Inferior parietal cortex (tissue), 1 donor: Measurements from ENCODE around the gene GAGE12D.
"Not testable (repeated sequence)": the region's sequence is repeated elsewhere in the genome, so short reads cannot be mapped to it uniquely, and the experiment has no call there.

ENCODE experiments used
- DNase-seq: peaks from one replicate; pipeline ENCODE4 v3.0.0-alpha.2; 2016; ENCODE audit errors: extremely low spot score

Gene GAGE12D, protein sequence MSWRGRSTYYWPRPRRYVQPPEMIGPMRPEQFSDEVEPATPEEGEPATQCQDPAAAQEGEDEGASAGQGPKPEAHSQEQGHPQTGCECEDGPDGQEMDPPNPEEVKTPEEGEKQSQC

DNA sequence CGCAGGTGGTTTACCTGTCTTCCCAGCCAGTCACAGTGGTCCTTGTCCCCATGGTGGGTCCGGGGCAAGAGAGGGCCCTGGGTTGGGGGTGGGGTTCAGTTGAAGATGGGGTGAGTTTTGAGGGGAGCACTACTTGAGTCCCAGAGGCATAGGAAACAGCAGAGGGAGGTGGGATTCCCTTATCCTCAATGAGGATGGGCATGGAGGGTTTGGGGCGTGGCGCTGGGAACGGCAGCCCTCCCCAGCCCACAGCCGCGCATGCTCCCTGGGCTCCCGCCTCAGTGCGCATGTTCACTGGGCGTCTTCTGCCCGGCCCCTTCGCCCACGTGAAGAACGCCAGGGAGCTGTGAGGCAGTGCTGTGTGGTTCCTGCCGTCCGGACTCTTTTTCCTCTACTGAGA, at the start of gene GAGE12D:
Gene GAGE12D (plus strand): TSS at position 301 of the 400 bp plus-strand sequence. CDS start 1,155 bp downstream, outside the sequence.
- not testable (repeated sequence) for DNase-seq

DNA sequence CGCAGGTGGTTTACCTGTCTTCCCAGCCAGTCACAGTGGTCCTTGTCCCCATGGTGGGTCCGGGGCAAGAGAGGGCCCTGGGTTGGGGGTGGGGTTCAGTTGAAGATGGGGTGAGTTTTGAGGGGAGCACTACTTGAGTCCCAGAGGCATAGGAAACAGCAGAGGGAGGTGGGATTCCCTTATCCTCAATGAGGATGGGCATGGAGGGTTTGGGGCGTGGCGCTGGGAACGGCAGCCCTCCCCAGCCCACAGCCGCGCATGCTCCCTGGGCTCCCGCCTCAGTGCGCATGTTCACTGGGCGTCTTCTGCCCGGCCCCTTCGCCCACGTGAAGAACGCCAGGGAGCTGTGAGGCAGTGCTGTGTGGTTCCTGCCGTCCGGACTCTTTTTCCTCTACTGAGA, 9.7 kb upstream of the GAGE12D start, which contains the start of gene GAGE12C:
Gene GAGE12C (plus strand): TSS at position 301 of the 400 bp plus-strand sequence. CDS start 1,155 bp downstream, outside the sequence.
- DNase-seq = not testable (repeated sequence)

DNA sequence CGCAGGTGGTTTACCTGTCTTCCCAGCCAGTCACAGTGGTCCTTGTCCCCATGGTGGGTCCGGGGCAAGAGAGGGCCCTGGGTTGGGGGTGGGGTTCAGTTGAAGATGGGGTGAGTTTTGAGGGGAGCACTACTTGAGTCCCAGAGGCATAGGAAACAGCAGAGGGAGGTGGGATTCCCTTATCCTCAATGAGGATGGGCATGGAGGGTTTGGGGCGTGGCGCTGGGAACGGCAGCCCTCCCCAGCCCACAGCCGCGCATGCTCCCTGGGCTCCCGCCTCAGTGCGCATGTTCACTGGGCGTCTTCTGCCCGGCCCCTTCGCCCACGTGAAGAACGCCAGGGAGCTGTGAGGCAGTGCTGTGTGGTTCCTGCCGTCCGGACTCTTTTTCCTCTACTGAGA, 9.5 kb downstream of the GAGE12D start, which contains the start of gene GAGE12E:
Gene GAGE12E (plus strand): TSS at position 301 of the 400 bp plus-strand sequence. CDS start 1,155 bp downstream, outside the sequence.
- DNase-seq = not testable (repeated sequence)

DNA sequence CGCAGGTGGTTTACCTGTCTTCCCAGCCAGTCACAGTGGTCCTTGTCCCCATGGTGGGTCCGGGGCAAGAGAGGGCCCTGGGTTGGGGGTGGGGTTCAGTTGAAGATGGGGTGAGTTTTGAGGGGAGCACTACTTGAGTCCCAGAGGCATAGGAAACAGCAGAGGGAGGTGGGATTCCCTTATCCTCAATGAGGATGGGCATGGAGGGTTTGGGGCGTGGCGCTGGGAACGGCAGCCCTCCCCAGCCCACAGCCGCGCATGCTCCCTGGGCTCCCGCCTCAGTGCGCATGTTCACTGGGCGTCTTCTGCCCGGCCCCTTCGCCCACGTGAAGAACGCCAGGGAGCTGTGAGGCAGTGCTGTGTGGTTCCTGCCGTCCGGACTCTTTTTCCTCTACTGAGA, 19.0 kb downstream of the GAGE12D start, which contains the start of gene GAGE12F:
Gene GAGE12F (plus strand): TSS at position 301 of the 400 bp plus-strand sequence. CDS start 1,155 bp downstream, outside the sequence.
- DNase-seq = not testable (repeated sequence)

DNA sequence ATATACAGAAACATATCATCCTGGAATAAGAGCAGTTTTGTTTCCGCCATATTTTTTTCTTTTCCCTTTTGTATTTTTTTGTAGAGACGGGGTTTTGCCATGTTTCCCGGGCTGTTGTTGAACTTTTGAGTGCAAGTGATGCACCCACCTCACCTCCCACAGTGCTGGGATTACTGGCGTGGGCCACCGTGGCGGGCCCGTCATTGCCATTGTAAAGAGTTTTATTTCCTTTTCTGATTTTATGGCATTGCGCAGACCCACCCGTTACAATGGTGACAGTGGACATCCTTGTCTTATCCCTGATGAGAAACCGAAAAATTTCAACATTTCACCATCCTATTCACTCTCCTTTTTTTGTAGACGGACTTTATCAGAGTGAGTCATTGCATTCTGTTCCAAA, 27.2 kb downstream of the GAGE12D start:
- DNase-seq = not testable (repeated sequence)

DNA sequence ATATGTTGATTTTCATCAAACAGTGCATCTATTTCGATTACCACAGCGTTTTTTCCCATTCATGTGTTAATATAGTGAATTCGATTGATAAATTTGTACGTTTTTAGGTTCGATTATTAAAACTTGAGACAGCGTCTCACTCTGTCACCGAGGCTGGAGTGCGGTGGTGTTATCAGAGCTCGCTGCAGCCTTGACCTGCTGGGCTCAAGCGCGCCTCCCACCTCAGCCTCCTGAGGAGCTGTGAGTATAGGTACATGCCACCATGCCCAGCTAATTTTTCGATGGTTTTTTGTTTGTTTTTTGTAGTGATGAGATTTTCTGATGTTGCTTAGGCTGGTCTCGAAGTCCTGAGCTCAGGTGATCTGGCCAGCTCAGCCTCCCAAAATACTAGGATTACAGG, 27.6 kb downstream of the GAGE12D start:
- not testable (repeated sequence) for DNase-seq

DNA sequence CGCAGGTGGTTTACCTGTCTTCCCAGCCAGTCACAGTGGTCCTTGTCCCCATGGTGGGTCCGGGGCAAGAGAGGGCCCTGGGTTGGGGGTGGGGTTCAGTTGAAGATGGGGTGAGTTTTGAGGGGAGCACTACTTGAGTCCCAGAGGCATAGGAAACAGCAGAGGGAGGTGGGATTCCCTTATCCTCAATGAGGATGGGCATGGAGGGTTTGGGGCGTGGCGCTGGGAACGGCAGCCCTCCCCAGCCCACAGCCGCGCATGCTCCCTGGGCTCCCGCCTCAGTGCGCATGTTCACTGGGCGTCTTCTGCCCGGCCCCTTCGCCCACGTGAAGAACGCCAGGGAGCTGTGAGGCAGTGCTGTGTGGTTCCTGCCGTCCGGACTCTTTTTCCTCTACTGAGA, 28.6 kb downstream of the GAGE12D start, which contains the start of gene GAGE12G:
Gene GAGE12G (plus strand): TSS at position 301 of the 400 bp plus-strand sequence. CDS start 1,155 bp downstream, outside the sequence.
- not testable (repeated sequence) for DNase-seq

DNA sequence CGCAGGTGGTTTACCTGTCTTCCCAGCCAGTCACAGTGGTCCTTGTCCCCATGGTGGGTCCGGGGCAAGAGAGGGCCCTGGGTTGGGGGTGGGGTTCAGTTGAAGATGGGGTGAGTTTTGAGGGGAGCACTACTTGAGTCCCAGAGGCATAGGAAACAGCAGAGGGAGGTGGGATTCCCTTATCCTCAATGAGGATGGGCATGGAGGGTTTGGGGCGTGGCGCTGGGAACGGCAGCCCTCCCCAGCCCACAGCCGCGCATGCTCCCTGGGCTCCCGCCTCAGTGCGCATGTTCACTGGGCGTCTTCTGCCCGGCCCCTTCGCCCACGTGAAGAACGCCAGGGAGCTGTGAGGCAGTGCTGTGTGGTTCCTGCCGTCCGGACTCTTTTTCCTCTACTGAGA, 38.1 kb downstream of the GAGE12D start, which contains the start of gene GAGE12H:
Gene GAGE12H (plus strand): TSS at position 301 of the 400 bp plus-strand sequence. CDS start 1,155 bp downstream, outside the sequence.
- DNase-seq = not testable (repeated sequence)

DNA sequence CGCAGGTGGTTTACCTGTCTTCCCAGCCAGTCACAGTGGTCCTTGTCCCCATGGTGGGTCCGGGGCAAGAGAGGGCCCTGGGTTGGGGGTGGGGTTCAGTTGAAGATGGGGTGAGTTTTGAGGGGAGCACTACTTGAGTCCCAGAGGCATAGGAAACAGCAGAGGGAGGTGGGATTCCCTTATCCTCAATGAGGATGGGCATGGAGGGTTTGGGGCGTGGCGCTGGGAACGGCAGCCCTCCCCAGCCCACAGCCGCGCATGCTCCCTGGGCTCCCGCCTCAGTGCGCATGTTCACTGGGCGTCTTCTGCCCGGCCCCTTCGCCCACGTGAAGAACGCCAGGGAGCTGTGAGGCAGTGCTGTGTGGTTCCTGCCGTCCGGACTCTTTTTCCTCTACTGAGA, 47.7 kb downstream of the GAGE12D start, which contains the start of gene GAGE2A:
Gene GAGE2A (plus strand): TSS at position 301 of the 400 bp plus-strand sequence. CDS start 1,155 bp downstream, outside the sequence.
- DNase-seq = not testable (repeated sequence)

DNA sequence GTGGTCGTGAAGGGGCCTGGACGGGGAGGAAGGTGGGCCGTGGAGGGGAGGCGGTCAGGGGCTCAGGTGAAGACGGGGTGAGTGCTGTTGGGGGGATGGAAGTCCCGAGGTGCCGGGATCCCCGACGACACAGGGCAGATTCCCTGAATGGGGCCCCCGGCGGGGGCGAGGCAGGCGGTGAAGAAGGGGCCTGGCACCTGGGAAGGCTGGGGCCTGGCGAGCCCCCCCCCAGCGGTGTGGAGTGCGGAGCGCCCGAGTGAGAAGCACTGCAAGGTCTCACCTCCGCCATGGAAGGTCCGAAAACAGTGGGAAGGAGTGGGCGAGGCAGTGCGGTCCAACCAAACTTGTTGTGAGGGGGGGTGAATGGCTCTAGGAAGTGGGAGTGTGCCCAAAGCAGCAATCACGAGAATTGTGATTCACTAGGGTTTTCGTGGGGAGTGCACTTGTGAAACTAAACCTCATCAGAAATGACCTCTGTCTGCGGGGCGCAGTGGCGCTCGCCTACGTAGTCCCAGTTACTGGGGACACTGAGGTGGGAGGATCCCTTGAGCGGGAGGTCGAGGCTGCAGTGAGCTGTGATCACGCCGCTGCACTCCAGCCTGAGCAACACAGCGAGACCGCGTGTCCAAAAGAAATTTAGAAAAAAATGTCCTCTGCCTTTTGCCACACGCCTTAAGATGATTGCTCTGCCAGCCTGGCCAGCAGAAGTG, 48.4 kb downstream of the GAGE12D start:
- not testable (repeated sequence) for DNase-seq

DNA sequence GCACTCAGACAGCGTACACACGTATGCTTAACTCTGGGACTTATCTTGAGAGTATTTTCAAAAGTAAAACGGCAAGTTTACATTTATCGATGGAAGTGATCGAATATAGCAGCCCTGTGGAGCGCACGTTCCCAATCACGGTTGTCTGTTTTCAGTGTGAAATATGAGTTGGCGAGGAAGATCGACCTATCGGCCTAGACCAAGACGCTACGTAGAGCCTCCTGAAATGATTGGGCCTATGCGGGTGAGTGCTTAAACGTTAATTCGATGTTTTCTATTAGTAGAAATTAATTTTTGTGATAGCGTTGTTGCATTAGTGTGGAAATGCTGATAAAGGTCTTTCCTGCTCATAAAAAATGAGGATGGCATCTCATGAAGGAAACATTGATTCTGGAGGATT, 49.0 kb downstream of the GAGE12D start:
- DNase-seq = not testable (repeated sequence)
